GM11168 (cell line): ENCODE data around the gene PRIM1.
"Not testable (repeated sequence)": the region's sequence is repeated elsewhere in the genome, so short reads cannot be mapped to it uniquely, and the experiment has no call there.

Experiments used
- in situ Hi-C: fragments of 300-500 bp; cut with MboI; formaldehyde crosslinking; loops from one replicate; pipeline ENCODE4 v1.12.0; 2022; ENCODE audit warnings: low sequenced_read_pairs; ENCODE audit not compliant: unreplicated experiment

PRIM1 gene

DNA sequence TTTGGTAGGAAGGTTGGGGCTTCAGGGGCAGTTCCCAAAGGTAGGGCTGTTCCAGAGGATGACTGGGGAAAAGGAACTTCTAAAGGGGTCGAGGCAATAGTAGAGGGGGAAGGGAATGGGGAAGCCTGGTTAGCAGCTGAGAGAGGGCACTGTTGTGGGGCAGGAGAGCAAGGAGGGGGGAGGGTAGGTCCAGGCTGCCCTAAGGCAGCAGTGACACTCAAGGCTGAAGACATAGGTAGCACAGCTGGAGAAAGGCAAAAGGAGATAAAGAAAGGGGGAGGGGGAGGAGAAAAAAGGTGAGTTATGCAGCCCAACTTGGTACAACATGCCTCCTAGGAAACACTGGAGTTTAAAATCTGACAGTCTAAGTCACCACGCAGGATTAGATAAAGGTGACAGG is 30.9 kb downstream of the PRIM1 start:
- in situ Hi-C loops = no loop called here

GRCh38 chr12:56720731-56721151 is 31.4 kb downstream of the PRIM1 start:
- in situ Hi-C loops = no loop called here

- in situ Hi-C loops = no loop called here
Observed at GRCh38 chr12:56719056-56719455, 33.1 kb downstream of the PRIM1 start.

- in situ Hi-C loops = no loop called here
Observed at GRCh38 chr12:56718636-56719035, 33.5 kb downstream of the PRIM1 start.

DNA sequence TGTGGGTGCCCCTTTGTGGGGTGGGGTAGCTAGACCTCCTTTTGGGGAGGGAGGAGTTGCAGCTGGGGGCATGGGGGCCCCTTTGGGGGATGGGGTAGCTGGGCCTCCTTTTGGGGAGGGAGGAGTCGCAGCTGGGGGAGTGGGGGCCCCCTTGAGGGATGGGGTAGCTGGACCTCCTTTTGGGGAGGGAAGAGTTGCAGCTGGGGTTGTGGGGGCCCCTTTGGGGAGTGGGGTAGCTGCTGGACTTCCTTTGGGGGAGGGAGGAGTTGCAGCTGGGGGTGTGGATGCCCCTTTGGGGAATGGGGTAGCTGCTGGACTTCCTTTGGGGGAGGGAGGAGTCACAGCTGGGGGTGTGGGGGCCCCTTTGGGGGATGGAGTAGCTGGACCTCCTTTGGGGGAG is 34.0 kb downstream of the PRIM1 start:
- in situ Hi-C loops = no loop called here

DNA sequence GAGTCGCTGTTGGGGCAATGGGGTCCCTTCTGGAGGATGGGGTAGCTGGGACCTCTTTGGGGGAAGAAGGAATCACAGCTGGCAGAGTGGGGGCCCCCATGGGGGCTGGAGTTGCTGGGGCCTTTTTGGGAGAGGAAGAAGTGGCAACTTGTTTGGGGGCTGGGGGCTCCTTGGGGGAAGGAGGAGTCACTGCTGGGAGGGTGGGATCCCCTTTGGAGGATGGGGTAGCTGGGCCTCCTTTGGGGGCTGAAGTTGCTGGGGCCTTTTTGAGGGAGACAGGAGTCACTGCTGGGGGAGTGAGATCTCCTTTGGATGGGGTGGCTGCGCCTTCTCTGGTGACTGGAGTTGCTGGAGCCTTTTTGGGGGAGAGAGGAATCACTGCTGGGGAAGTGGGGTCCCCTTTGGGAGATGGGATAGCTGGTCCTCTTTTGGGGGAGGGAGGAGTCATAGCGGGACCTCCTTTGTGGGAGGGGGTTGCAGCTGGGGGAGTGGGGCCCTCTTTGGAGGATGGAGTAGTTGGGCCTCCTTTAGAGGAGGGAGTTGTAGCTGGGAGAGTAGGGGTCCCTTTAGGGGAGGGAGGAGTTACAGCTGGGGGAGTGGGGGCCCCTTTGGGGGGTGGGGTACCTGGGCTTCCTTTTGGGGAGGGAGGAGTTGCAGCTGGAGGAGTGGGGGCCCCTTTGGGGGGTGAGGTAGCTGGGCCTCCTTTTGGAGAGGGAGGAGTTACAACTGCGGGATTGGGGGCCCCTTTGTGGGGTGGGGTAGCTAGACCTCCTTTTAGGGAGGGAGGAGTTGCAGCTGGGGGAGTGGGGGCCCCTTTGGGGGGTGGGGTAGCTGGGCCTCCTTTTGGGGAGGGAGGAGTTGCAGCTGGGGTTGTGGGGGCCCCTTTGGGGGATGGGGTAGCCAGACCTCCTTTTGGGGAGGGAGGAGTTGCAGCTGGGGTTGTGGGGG is 34.9 kb downstream of the PRIM1 start:
- in situ Hi-C loops = no loop called here

DNA sequence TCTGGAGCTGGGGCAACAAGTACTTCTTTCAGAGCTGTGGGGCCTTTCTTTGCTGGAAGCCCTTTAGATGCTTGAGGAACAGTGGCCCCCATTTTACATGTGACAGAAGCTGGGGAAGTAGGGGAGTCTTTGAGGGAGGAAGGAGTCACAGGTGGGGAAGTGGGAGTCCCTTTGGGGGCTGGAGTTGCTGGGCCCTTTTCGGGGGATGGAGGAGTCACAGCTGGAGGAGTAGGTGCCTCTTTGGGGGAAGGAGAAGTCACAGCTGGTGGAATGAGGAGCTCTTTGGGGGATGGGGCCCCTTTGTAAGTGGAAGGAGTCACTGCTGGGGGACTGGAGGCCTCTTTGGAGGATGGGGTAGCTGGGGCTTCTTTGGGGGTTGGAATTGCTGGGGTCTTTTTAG is 35.7 kb downstream of the PRIM1 start:
- in situ Hi-C loops = no loop called here

- in situ Hi-C loops = no loop called here
Observed at GRCh38 chr12:56715798-56716197, 36.3 kb downstream of the PRIM1 start.

- in situ Hi-C loops = no loop called here
Observed at GRCh38 chr12:56714431-56714929, 37.6 kb downstream of the PRIM1 start.

- in situ Hi-C loops = no loop called here
Observed at GRCh38 chr12:56713345-56713744, 38.8 kb downstream of the PRIM1 start.

- in situ Hi-C loops = no loop called here
Observed at GRCh38 chr12:56709759-56710376, 42.3 kb downstream of the PRIM1 start.

- in situ Hi-C loops = not testable (repeated sequence)
Observed at GRCh38 chr12:56704522-56704921, 47.6 kb downstream of the PRIM1 start.

- in situ Hi-C loops = no loop called here
Observed at GRCh38 chr12:56699020-56699661, 53.0 kb downstream of the PRIM1 start.

GRCh38 chr12:56695327-56696101 is 56.6 kb downstream of the PRIM1 start:
- in situ Hi-C loops = no loop called here

- in situ Hi-C loops = no loop called here
Observed at GRCh38 chr12:56694161-56694560, 58.0 kb downstream of the PRIM1 start.

- in situ Hi-C loops = no loop called here
Observed at GRCh38 chr12:56688846-56689109, 63.3 kb downstream of the PRIM1 start.

DNA sequence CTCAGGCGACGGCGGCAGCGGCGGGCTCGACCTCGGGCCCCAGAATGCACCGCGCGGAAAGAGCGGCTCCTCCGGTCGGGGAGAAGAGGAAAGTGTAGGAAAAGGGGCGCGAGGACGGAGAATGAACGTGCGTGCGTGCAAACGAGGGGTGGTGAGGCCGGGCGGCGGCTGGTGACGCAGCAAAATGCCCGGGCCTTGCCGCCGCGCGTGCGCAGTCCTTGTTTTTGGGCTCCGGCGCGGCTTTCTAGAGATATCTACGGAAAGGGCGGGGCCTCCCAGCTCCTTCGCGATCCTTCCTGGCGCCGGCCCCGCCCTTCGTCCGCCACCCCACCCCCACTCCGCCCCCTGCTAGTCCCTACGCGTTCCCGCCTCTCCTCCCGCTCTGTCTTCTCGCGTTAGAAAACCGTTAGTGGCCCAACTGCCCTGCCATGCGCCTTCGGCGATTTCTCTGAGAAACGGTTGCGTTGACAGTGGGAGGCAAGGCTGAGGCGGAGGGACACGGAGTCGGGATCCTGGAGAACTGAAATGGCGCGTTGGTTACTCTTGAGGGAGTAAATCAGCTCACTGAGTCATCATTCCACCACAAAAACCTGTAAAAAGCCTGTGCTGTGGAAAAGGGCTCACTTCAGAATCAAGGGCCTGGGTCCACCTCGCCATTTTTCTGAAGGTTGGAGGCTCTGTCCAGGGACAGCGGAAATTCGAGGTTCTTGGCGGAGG is 63.8 kb downstream of the PRIM1 start, which contains the start of gene PTGES3:
PTGES3 (minus strand) TSS at position 156 of the 717 bp plus-strand sequence. CDS start 285 bp downstream, outside the sequence.
- in situ Hi-C loops = no loop called here

GRCh38 chr12:56687223-56688128 is 64.6 kb downstream of the PRIM1 start:
- in situ Hi-C loops = no loop called here
